Measurements from ENCODE around the gene VN1R5.
A peak's percentile ranks its signal among the peaks of the same experiment; 100 is the strongest.
"Not testable (repeated sequence)": the region's sequence is repeated elsewhere in the genome, so short reads cannot be mapped to it uniquely, and the experiment has no call there.

VN1R5 gene

DNA sequence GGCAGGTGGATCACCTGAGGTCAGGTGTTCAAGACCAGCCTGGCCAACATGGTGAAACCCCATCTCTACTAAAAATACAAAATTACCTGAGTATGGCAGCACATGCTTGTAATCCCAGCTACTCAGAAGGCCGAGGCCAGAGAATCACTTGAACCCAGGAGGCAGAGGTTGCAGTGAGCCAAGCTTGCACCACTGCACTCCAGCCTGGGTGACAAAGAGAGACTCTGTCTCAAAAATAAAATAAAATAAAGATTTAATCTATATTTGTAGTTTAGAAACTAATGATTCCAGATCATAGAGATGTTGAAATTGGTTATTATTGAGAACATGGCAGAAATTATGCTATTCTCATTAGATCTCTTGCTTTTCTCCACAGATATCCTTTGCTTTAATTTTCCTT lies at the start of gene VN1R5:
Gene VN1R5 (plus strand): TSS at position 301 of the 400 bp plus-strand sequence.
- H3K27ac ChIP-seq: not testable (repeated sequence)

- no peak overlapping the region for H3K27ac ChIP-seq
- TF ChIP-seq, protein P1, sequence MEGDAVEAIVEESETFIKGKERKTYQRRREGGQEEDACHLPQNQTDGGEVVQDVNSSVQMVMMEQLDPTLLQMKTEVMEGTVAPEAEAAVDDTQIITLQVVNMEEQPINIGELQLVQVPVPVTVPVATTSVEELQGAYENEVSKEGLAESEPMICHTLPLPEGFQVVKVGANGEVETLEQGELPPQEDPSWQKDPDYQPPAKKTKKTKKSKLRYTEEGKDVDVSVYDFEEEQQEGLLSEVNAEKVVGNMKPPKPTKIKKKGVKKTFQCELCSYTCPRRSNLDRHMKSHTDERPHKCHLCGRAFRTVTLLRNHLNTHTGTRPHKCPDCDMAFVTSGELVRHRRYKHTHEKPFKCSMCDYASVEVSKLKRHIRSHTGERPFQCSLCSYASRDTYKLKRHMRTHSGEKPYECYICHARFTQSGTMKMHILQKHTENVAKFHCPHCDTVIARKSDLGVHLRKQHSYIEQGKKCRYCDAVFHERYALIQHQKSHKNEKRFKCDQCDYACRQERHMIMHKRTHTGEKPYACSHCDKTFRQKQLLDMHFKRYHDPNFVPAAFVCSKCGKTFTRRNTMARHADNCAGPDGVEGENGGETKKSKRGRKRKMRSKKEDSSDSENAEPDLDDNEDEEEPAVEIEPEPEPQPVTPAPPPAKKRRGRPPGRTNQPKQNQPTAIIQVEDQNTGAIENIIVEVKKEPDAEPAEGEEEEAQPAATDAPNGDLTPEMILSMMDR (IDR thresholded peaks at IDR 0.05): no peak
- no peak for TF ChIP-seq ZFX (IDR thresholded peaks at IDR 0.05; ENCODE audit: borderline replicate concordance)
These were observed 46.5 kb upstream of the VN1R5 start for GRCh38 chr1:247209396-247209795.

DNA sequence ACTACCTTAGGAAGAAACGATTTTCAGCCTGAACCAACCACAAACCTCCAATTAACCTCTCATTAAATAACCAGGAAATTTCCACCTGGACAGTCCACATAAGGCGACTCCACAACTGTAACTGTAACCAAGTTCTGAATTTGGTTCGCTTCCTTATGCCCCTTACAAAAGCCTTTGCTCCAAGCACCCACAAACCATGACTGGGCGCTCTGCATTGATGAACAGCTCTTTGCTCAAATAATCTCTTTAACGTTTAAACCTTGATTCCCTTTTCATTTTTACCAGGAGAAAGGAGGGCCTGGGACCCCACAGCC lies 45.9 kb upstream of the VN1R5 start:
- H3K27ac ChIP-seq: peak overlapping the region; percentile 70

GRCh38 chr1:247210376-247211117 lies 45.3 kb upstream of the VN1R5 start:
- H3K27ac ChIP-seq: peak overlapping the region; percentile 70
- TF ChIP-seq, protein P1 (IDR thresholded peaks at IDR 0.05): no peak
- TF ChIP-seq ZFX (IDR thresholded peaks at IDR 0.05; ENCODE audit: borderline replicate concordance): no peak

More for the DNA sequence above, 45.9 kb upstream of the VN1R5 start:
- TF ChIP-seq ZFX (IDR thresholded peaks at IDR 0.05; ENCODE audit: borderline replicate concordance): no peak
- TF ChIP-seq, protein P1 (IDR thresholded peaks at IDR 0.05): no peak

- TF ChIP-seq ZFX (IDR thresholded peaks at IDR 0.05; ENCODE audit: borderline replicate concordance): no peak
- TF ChIP-seq, protein P1 (IDR thresholded peaks at IDR 0.05): no peak
- H3K27ac ChIP-seq: peak overlapping the region; percentile 70
These were observed 44.5 kb upstream of the VN1R5 start for GRCh38 chr1:247211339-247211738.

DNA sequence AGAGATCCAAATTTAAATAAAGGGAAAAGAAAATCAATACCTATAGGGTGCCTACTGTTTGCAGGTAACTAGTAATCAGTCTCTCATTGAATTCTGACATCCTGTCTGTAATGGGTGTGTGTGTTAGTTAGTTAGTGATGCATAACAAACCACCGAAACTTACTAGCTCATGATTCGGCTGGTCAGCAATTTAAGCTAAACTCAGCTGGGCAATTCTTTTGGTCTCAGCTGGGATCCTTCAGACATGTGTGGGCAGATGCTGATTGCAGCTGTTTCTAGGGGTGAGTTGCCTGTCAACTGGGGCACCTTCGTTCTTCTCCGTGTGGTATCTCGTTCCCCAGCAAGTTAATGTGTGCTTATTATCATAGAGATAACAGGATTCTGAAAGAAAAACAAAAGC lies 43.9 kb upstream of the VN1R5 start:
- no peak overlapping the region for H3K27ac ChIP-seq
- TF ChIP-seq, protein P1 (IDR thresholded peaks at IDR 0.05): no peak
- TF ChIP-seq ZFX (IDR thresholded peaks at IDR 0.05; ENCODE audit: borderline replicate concordance): no peak

DNA sequence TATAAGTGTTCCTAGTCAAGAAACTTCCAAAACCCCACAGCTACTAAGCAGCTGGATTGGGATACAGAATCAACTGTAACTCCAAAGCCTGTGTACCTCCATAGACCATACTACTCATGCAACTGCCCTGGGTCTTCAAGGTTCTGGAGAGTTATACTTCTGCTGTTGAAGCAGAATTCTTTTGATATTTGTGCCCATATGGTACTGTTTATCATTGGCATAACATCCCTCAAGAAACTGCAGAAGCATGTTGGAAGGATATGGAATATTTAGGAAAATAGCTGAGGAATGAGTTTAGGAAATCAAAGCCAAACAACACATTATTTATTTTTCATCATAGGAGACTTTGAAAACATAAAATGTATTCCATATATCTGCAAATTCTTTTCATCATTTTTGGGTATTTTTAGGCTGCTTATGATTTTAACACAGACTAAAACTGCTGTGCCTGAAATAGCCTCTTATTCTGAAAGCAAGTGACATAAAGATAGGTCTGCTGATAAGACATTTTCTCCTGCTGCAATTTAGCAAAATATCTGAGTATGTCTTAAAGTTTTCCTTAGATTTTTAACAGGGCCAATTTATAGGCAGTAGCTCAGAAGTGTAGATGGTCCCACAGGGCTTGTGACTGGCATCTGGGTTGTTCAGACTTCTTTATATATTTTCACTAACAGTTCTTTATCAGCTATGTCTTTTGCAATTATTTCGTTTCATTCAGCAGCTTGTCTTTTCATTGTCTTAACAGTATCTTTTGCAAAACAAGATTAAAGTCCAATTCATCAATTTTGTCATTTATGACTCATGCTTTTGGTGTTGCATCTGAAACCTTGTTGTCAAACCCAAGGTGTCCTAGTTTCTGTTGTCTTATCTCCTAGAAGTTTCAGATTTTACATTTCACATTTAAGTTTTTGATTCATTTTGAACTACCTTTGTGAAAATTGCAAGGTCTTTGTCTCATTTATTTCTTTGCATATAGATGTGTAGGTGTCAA lies 43.0 kb upstream of the VN1R5 start:
- TF ChIP-seq, protein P1 (IDR thresholded peaks at IDR 0.05): no peak
- TF ChIP-seq ZFX (IDR thresholded peaks at IDR 0.05; ENCODE audit: borderline replicate concordance): no peak
- H3K27ac ChIP-seq: no peak overlapping the region

Data from 22Rv1 (cell line).